Activated CD4-positive, alpha-beta T cell treated with anti-CD3 and anti-CD28 coated beads for 36 hours (primary cell): ENCODE results near the gene PRAC2. TPM values are rescaled to one million over a fixed set of nuclear protein-coding genes. Genes with fewer than 3 reads are reported as not detected.

Source experiments
- ATAC-seq: fragments of 200-7000 bp; cut with Tn5 transposase; one replicate; pipeline ENCODE4 v1.10.0; 2021; ENCODE audit warnings: mild to moderate bottlenecking, moderate library complexity
- CTCF ChIA-PET: fragments of 350-600 bp; sonication (Branson Sonifier 250); formaldehyde crosslinking; loops from one replicate; lab custom pipeline; 2021; ENCODE audit warnings: antibody characterized with exemption; lab: Charles Lee
- POLR2A ChIA-PET: fragments of 350-600 bp; sonication (Branson Sonifier 250); formaldehyde crosslinking; loops from one replicate; lab custom pipeline; 2021; ENCODE audit warnings: antibody characterized with exemption, inconsistent platforms; lab: Charles Lee
- DNase-seq: peaks from one replicate; pipeline ENCODE4 v3.0.0-alpha.2; 2020
- H3K27ac Mint-ChIP-seq: one replicate; pipeline ENCODE4 v1.8.0; 2021; ENCODE audit warnings: mixed read lengths
- H3K27me3 Mint-ChIP-seq: one replicate; pipeline ENCODE4 v1.8.0; 2021; ENCODE audit warnings: mixed read lengths
- H3K36me3 Mint-ChIP-seq: one replicate; pipeline ENCODE4 v1.8.0; 2021; ENCODE audit warnings: low read depth, mixed read lengths
- H3K4me1 Mint-ChIP-seq: one replicate; pipeline ENCODE4 v1.8.0; 2021; ENCODE audit warnings: mixed read lengths
- H3K4me3 Mint-ChIP-seq: one replicate; pipeline ENCODE4 v1.8.0; 2021; ENCODE audit warnings: mild to moderate bottlenecking, moderate library complexity, mixed read lengths
- H3K9me3 Mint-ChIP-seq: one replicate; pipeline ENCODE4 v1.8.0; 2021; ENCODE audit warnings: low read depth, mixed read lengths
- intact Hi-C, 2 experiments: fragments of 100-400 bp; cut with DNase I in 1 of 2; cut with micrococcal nuclease in 1 of 2; formaldehyde crosslinking; loops; one replicate each; pipeline versions ENCODE4 v1.14.2 to v1.15.1; 2022 to 2024; cut with DNase I, micrococcal nuclease
- total RNA-seq, 2 experiments: library from RNA; stranded (reverse); gene quantifications; one replicate each; pipeline ENCODE4 v1.2.3, GENCODE V29; 2021

PRAC2 gene
- total RNA-seq, 2 experiments from 2014 or later: not detected

DNA sequence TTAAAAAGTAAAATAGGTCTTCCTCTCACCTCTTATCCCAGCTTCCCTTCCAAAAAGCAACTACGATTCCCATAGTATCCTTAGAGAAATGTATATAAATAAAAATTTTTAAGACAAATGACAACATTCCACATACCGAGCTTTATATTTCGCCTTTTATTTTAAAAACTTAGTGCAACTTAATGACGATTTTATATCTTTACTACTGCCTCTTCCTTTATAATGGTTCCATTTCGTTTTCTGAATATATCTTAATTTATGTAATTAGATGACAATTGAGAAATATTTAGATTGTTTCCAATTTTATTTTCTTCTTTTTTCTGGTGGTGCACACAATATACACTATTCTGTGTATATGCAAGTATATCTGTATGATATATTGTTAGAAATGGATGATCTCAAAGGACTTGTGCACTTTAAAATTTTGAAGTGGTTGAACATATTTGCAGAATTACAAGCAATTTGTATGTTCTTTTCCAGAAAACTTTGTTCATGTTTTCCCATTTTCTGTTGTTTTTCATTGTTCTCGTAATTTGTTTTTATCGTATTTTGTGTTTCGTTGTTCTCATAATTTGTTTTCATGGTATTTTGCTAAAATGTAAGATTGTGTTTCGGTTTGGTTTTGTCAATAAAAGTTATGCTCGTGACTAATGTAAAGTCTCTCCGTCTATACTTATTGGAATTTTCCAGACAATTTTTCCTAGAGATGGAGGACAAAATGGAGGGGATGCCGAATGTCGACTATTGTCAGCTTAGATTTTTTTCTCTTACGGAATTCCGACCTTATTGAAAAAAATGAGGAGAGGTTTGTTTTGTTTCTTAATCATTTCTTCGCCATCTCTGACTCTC is 26.0 kb downstream of the PRAC2 start:
- peaks cover 81% of the 10 kb centered on the region for H3K27me3 Mint-ChIP-seq
- no peaks in the 10 kb centered on the region for H3K36me3 Mint-ChIP-seq
- no peaks in the 10 kb centered on the region for H3K9me3 Mint-ChIP-seq
- DNase-seq: no peak
- no peak for ATAC-seq
- H3K27ac Mint-ChIP-seq: no peak overlapping the region
- H3K4me1 Mint-ChIP-seq: peaks cover 12% of the 10 kb centered on the region
- POLR2A ChIA-PET: no interaction called here
- intact Hi-C loops: no loop called here
- no peak overlapping the region for H3K4me3 Mint-ChIP-seq
- CTCF ChIA-PET: interaction anchor here (0.9 to 2.7 kb wide), 5 partner anchors 23 to 479 kb away, joined by 3 to 7 read pairs (median 4); no protein-coding TSS in a partner anchor

DNA sequence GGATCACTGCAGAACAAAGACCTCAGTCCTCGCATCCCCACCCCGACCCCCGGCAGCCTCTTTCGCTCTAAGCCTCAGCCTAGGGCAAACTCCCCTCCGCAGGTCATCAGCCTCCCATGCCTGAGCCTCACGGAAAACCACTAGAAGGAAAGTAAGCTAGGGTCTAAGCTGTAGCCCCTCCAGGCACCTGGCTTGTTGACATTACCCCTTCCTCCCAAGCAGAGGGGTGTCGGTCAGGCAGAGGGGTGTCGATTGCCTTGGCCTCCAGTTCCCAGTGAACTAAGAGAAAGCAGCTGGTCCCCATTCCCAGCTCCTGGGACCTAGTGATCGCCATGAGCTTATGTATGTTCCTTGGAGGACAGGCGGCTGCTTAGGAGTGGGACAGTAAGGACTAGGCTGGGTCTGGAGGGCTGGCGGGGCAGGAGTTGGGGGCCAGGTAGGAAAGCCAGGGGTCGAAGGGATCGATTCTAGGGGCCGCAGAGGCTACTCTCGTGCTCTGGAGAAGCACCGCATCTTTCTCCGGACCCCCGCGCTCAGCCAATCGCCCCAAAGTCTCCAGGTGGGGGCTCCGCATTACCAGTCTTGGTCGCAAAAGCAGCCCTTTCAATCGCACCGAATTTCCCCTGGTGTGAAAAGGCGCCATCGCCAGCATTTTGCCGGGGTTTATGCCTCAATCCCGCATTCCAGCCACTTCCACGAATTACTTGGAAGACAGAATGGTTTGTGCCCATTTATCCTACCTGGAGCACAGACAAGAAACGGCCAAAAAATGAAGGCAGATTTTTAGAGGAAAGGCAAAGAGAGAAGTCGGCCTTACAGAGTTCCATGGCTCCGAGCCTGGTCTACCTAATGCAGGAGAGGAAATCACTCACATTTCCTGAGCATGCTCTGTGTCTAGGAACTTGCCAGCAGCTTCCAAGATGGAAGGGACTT is 26.9 kb downstream of the PRAC2 start:
- DNase-seq (no peak), ATAC-seq (no peak)
- Mint-ChIP-seq H3K36me3 (no peaks in the 10 kb centered on the region), H3K27me3 (peaks cover 82% of the 10 kb centered on the region), H3K9me3 (no peaks in the 10 kb centered on the region), H3K27ac (no peak overlapping the region), H3K4me1 (peaks cover 15% of the 10 kb centered on the region), H3K4me3 (no peak overlapping the region)
- ChIA-PET CTCF (interaction anchor here (0.9 to 3.0 kb wide), 5 partner anchors 26 to 134 kb away, joined by 3 to 14 read pairs (median 3); no protein-coding TSS in a partner anchor), POLR2A (no interaction called here)
- intact Hi-C loops: loop anchor here in 1 of 2 experiments (2.0 to 5.0 kb wide), 2 partner anchors 25 to 133 kb away; partner anchors contain the start of gene HOXB8

- POLR2A ChIA-PET: interaction anchor here (0.8 kb wide), 1 partner anchor 38 kb away, joined by 3 read pairs; no protein-coding TSS in a partner anchor
- H3K4me1 Mint-ChIP-seq: peaks cover 15% of the 10 kb centered on the region
- intact Hi-C loops: loop anchor here in 1 of 2 experiments (2.0 to 5.0 kb wide), 2 partner anchors 26 to 134 kb away; partner anchors contain the start of gene HOXB8
- H3K9me3 Mint-ChIP-seq: no peaks in the 10 kb centered on the region
- DNase-seq (no peak), ATAC-seq (no peak)
- peaks cover 82% of the 10 kb centered on the region for H3K27me3 Mint-ChIP-seq
- H3K36me3 Mint-ChIP-seq: no peaks in the 10 kb centered on the region
- CTCF ChIA-PET: interaction anchor here (0.9 to 3.0 kb wide), 9 partner anchors 26 to 136 kb away, joined by 3 to 14 read pairs (median 5); partner anchors contain the start of gene HOXB8
- H3K4me3 Mint-ChIP-seq: no peak overlapping the region
- H3K27ac Mint-ChIP-seq: no peak overlapping the region
These were observed 28.2 kb downstream of the PRAC2 start for GRCh38 chr17:48751172-48751571.

DNA sequence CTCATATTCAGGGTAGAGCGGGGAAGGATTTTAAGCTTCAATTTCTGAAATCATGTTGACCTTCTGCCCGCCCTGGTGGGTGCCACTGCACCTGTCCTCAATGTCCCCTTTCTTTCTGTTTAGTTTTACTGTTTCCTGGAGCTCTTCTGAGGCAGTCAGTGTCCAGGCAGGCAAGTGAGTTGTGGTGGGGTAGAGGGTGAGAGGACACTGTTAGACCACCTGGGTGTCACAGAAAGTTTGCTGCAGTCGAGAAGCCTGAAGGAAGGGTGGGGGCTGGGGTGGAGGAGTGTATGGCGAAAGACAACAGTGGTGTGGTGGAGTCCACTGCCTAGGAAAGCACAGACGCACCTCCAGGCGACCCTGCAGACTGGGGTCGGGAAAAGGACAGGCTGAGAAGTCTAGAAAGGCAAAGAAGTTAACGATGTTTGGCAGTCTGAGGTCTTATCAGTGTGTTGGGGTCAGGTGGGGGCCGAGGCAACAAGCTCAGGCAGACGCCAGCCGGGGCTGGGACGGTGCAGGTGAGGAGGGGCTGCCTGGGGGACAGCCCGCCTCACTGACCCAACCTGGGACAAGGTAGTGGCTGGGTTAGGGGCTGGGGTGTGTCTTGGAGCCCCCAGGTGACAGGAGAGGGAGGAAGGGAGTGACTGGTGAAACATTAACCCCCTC is 28.9 kb downstream of the PRAC2 start:
- intact Hi-C loops: loop anchor here in 1 of 2 experiments (2.0 to 5.0 kb wide), 2 partner anchors 27 to 135 kb away; partner anchors contain the start of gene HOXB8
- DNase-seq: no peak
- Mint-ChIP-seq H3K4me3 (no peak overlapping the region), H3K4me1 (peaks cover 10% of the 10 kb centered on the region), H3K36me3 (no peaks in the 10 kb centered on the region), H3K27ac (no peak overlapping the region), H3K27me3 (peaks cover 77% of the 10 kb centered on the region), H3K9me3 (no peaks in the 10 kb centered on the region)
- POLR2A ChIA-PET: interaction anchor here (0.8 kb wide), 1 partner anchor 39 kb away, joined by 3 read pairs; no protein-coding TSS in a partner anchor
- no peak for ATAC-seq
- CTCF ChIA-PET: interaction anchor here (1.0 to 3.0 kb wide), 6 partner anchors 26 to 136 kb away, joined by 3 to 14 read pairs (median 6); partner anchors contain the start of gene HOXB8

GRCh38 chr17:48752399-48753288 is 29.7 kb downstream of the PRAC2 start:
- DNase-seq (no peak), ATAC-seq (no peak)
- intact Hi-C loops: loop anchor here in 1 of 2 experiments (5.0 kb wide), 1 partner anchor 135 kb away; the partner anchor contains the start of gene HOXB8
- H3K36me3 Mint-ChIP-seq: no peaks in the 10 kb centered on the region
- ChIA-PET POLR2A (no interaction called here), CTCF (interaction anchor here (1.3 to 3.0 kb wide), 4 partner anchors 28 to 126 kb away, joined by 3 to 14 read pairs (median 6); no protein-coding TSS in a partner anchor)
- H3K27me3 Mint-ChIP-seq: peaks cover 75% of the 10 kb centered on the region
- H3K4me1 Mint-ChIP-seq: peaks cover 8% of the 10 kb centered on the region
- no peak overlapping the region for H3K27ac Mint-ChIP-seq
- H3K4me3 Mint-ChIP-seq: no peak overlapping the region
- no peaks in the 10 kb centered on the region for H3K9me3 Mint-ChIP-seq

GRCh38 chr17:48753794-48754499 is 31.0 kb downstream of the PRAC2 start:
- no peak overlapping the region for H3K27ac Mint-ChIP-seq
- peaks cover 72% of the 10 kb centered on the region for H3K27me3 Mint-ChIP-seq
- no peaks in the 10 kb centered on the region for H3K36me3 Mint-ChIP-seq
- ChIA-PET POLR2A (no interaction called here), CTCF (interaction anchor here (1.0 to 2.4 kb wide), 3 partner anchors 30 to 125 kb away, joined by 3 to 9 read pairs (median 4); no protein-coding TSS in a partner anchor)
- no peak overlapping the region for H3K4me3 Mint-ChIP-seq
- H3K9me3 Mint-ChIP-seq: no peaks in the 10 kb centered on the region
- H3K4me1 Mint-ChIP-seq: peaks cover 8% of the 10 kb centered on the region
- ATAC-seq: no peak
- DNase-seq: no peak
- intact Hi-C loops: loop anchor here in 1 of 2 experiments (5.0 kb wide), 1 partner anchor 137 kb away; the partner anchor contains the start of gene HOXB8

- ATAC-seq: no peak
- intact Hi-C loops: loop anchor here in 1 of 2 experiments (5.0 kb wide), 1 partner anchor 137 kb away; the partner anchor contains the start of gene HOXB8
- ChIA-PET CTCF (interaction anchor here (0.6 to 2.4 kb wide), 5 partner anchors 22 to 1106 kb away, joined by 3 to 9 read pairs (median 3); no protein-coding TSS in a partner anchor), POLR2A (no interaction called here)
- no peaks in the 10 kb centered on the region for H3K9me3 Mint-ChIP-seq
- no peak overlapping the region for H3K4me3 Mint-ChIP-seq
- DNase-seq: no peak
- no peaks in the 10 kb centered on the region for H3K36me3 Mint-ChIP-seq
- peaks cover 70% of the 10 kb centered on the region for H3K27me3 Mint-ChIP-seq
- peaks cover 8% of the 10 kb centered on the region for H3K4me1 Mint-ChIP-seq
- H3K27ac Mint-ChIP-seq: no peak overlapping the region
These were observed 31.7 kb downstream of the PRAC2 start for GRCh38 chr17:48754500-48755261.

GRCh38 chr17:48755356-48755755 is 32.4 kb downstream of the PRAC2 start:
- no peaks in the 10 kb centered on the region for H3K9me3 Mint-ChIP-seq
- CTCF ChIA-PET: interaction anchor here (0.6 to 2.4 kb wide), 5 partner anchors 23 to 1376 kb away, joined by 3 to 9 read pairs (median 3); no protein-coding TSS in a partner anchor

More at GRCh38 chr17:48755356-48755755, 32.4 kb downstream of the PRAC2 start:
- Mint-ChIP-seq H3K36me3 (no peaks in the 10 kb centered on the region), H3K27me3 (peaks cover 65% of the 10 kb centered on the region), H3K4me3 (no peak overlapping the region), H3K27ac (no peak overlapping the region), H3K4me1 (peaks cover 8% of the 10 kb centered on the region)
- ATAC-seq (no peak), DNase-seq (no peak)
- POLR2A ChIA-PET: no interaction called here
- intact Hi-C loops: no loop called here
